LNCAP (cell line): ENCODE data around the gene CHRD.

Experiments
- TF ChIP-seq, protein P1 (sequence below): fragments of 450-650 bp; IDR thresholded peaks from 2 replicates; pipeline ENCODE4 v1.5.1; 2017; ENCODE audit warnings: mild to moderate bottlenecking

Gene CHRD

DNA sequence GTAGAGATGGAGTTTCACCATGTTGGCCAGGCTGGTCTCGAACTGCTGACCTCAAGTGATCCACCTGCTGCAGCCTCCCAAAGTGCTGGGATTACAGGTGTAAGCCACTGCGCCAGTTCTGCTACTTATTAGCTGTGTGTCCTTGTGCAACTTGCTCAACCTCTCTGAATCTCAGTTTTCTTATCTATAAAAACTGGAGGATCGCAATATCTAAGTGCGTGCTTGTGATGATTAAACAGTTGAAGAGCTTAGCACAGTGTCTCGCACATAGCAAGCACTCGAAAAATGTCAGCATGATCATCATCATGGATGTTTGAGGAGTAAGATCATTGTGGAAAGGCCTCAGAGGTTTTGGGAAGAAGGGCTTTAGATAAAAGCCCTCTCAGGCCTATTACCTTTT, 29.2 kb upstream of the CHRD start:
- TF ChIP-seq, protein P1, sequence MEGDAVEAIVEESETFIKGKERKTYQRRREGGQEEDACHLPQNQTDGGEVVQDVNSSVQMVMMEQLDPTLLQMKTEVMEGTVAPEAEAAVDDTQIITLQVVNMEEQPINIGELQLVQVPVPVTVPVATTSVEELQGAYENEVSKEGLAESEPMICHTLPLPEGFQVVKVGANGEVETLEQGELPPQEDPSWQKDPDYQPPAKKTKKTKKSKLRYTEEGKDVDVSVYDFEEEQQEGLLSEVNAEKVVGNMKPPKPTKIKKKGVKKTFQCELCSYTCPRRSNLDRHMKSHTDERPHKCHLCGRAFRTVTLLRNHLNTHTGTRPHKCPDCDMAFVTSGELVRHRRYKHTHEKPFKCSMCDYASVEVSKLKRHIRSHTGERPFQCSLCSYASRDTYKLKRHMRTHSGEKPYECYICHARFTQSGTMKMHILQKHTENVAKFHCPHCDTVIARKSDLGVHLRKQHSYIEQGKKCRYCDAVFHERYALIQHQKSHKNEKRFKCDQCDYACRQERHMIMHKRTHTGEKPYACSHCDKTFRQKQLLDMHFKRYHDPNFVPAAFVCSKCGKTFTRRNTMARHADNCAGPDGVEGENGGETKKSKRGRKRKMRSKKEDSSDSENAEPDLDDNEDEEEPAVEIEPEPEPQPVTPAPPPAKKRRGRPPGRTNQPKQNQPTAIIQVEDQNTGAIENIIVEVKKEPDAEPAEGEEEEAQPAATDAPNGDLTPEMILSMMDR = no peak

DNA sequence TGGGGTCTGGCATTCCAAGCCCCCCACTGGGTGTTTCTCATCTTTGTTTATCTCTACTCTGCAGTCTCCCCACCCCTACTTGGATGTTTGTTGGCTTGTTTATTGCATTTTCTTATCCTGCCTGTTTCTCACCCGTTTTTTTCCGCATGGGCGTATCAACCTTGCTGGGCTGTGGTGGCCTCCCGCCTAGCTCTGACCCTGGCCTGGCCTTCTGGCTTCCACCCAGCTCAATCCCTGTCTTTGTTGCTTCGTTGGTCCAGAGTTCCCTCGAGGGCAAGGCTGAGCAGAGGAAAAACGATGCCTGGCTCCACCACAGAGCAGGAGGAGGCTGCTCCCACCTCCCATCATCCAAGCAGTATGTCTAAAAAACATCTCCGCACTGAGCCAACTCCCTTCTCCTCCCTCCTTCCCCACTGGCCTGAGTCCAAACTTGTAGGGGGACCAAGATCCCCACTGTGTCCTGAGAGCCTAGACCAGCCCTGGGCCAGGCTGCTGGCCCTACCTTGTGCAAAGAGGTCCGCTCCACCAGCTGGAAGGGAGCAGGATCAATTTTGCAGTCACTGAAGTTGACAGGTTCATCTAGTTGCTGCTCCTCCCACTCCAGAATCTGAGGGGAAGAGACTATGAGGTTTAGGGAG, 28.2 kb upstream of the CHRD start:
- TF ChIP-seq, protein P1 = no peak

DNA sequence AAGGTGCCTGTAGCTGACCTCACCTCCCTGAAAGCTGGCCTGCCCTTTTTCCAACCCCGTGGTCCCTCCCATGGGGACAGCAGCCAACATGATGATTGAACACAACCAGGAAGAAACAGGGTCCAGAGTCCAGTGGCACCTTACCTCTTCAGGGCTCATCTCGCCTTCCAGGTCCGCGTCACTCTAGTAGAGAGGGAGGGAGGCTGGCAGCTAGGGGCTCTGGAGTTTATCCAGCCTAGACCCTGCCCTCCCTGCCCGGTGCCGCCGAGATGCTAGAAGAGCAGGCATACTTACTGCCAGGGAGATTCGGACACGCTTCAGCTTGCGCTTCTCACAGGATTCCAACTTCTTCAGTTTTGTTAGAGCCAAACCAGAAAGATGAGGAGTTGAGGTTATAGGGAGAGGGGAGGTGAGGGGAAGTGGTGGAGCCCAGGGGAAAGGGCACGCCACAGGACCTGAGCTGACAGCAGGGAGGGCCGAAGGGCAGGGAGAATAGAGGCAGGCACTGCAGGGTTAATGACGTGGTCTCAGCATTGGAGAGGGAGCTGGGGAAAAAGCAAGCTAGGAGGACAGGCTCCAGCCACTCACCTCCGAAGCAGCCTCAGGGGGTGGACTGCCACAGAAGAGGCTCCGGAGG, 27.6 kb upstream of the CHRD start:
- TF ChIP-seq, protein P1 = no peak

DNA sequence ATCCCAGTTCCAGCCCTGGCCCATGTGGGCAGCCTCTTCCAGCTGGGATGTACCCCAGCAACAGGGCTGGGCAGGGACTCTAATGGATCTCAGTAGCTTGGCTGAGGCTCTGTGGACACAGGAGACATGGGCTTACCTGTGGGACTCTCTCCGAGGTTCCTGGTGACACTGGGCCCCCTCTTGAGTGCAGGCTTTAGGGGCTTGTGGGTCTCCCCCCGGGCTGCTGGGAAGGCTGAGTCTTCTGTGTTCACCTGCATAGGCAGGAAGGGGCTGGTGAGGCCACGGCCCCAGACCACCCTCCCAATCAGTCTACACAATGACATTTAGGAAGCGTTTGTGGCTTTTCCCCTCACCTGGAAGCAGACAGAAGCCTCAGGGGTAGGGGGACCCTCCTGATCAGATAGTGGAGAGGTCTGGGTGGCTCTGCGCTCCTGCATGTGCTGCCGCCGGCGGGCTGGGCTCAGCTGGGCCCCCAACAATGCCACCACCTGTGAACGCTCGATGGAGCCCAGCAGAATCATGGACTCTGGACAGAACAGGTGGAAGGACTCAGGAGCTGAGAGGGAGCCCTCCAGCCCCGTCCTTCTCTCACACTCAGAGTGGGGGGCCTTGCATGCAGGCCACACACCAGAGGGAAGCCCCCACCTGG, 26.8 kb upstream of the CHRD start:
- TF ChIP-seq, protein P1 = no peak

DNA sequence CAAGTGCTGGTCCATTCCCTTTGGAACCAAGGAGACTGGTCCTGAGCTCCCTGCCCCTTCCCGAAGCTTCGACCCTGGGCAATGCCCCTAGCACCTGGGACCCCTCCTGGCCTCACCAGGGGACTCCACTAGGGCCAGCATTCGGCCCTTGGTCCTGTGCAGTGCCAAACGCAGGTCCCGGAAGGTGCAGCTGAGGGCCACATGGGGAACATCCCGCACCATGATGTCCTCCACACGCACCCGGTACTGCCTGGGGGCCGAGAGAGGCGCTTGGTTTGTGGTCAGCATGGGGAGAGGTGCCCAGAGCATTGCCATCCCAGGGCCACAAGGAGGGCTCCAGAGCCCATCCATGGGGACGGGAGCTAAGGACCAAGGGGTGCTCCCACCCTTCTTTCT, 26.3 kb upstream of the CHRD start:
- TF ChIP-seq, protein P1 = no peak

DNA sequence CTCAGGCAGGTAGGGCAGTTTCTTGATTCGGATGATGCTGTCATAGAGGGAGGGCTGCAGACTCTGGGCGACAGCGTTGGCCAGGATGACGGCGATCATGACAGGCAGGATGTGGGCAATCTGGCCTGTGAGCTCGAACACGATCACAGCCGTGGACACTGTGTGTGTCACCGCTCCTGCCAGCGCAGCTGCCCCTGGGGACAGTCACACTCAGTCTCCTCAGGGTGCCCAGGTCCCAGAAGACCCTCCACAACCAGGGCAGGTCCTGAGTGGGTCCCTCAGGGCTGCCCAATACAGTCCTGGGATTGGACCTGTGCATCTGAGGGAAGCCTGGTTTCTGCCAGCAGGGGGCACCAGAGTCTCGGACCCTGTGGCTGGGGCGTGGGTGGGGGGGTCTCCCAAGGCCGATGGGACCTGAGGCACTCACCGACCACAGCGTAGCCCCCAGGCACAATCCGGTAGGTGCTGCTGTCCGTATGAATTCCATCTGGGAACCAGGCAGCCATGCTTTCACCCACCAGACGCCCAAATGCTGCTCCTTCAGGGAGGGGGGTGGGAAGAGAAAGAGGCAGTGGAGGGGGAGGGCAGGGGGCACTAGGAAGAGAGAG, 25.6 kb upstream of the CHRD start:
- TF ChIP-seq, protein P1 = peak; percentile 90

DNA sequence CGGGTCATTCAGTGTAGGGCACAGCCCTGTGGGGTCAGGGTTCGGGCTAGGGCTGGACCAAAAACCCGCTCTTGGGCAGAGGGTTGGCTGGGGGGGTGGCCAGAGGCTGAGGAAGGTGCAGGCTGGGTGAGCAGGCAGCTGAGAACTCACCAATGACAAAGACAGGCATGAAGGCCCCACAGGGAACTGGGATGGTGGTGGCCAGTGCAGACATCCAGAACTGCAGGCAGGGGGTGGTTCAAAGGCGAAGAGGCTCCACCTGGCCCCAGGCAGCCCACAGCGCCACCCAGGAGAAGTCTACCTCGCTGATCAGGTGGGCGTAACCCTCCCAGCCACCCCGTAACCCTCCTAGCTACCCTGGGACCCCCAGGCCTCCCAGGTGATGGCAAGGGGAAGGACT, 25.1 kb upstream of the CHRD start:
- TF ChIP-seq, protein P1 = no peak
